Activated T-helper 17 cell treated with anti-CD3 and anti-CD28 coated beads, Interleukin-2, amount 50 U/mL, for 72 hours (primary cell): ENCODE data around the gene ST8SIA6. TPM values are rescaled to one million over a fixed set of nuclear protein-coding genes. Genes with fewer than 3 reads are reported as not detected.

Experiments
- ATAC-seq: fragments of 150-1000 bp; cut with Tn5 transposase; replicated peaks from 2 replicates; pipeline ENCODE4 v1.10.0; 2021; ENCODE audit warnings: mild to moderate bottlenecking, moderate library complexity
- H3K27ac Mint-ChIP-seq: one replicate; pipeline ENCODE4 v1.8.0; 2022; ENCODE audit warnings: mixed read lengths
- H3K27me3 Mint-ChIP-seq: one replicate; pipeline ENCODE4 v1.8.0; 2022; ENCODE audit warnings: mixed read lengths
- H3K36me3 Mint-ChIP-seq: one replicate; pipeline ENCODE4 v1.8.0; 2022; ENCODE audit warnings: low read depth, mild to moderate bottlenecking, mixed read lengths
- H3K4me1 Mint-ChIP-seq: one replicate; pipeline ENCODE4 v1.8.0; 2022; ENCODE audit warnings: mixed read lengths
- H3K4me3 Mint-ChIP-seq: one replicate; pipeline ENCODE4 v1.8.0; 2022; ENCODE audit warnings: mild to moderate bottlenecking, mixed read lengths
- H3K9me3 Mint-ChIP-seq: one replicate; pipeline ENCODE4 v1.8.0; 2022; ENCODE audit warnings: mixed read lengths
- total RNA-seq, 2 donors: library from RNA; stranded (reverse); gene quantifications; one replicate each; pipeline ENCODE4 v1.2.3, GENCODE V29; 2022

ST8SIA6 gene
- total RNA-seq, 2 donors from 2014 or later = 0.84 TPM; not detected in 1

DNA sequence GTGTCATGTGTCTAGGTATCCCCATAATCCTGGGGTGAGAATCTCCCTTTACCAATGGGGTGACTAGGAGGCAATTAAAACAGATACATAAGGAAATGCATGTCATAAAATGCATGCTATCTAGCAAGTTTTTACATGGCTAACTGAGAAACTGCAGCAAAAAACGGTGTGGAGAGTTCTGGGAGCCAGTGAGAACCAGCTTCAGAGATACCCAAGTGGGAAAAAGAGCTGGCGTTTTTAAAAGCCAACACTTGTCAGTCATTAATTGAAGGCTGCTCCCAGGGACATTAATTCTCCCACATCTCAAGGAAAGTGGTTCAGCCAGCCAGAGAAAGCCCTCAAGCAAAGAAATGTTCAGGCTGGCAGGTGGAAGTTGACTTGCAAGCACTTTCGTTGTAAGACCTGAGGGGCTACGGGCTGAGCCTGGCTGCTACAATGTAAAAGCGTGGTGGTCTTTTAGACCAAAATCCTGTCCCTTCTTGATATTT, 28.1 kb downstream of the ST8SIA6 start:
- ATAC-seq = no peak
- Mint-ChIP-seq H3K27me3 (no peaks in the 10 kb centered on the region), H3K27ac (no peak overlapping the region), H3K36me3 (no peaks in the 10 kb centered on the region), H3K4me1 (peaks cover 50% of the 10 kb centered on the region), H3K9me3 (no peaks in the 10 kb centered on the region), H3K4me3 (peak overlapping the region; percentile 36)

DNA sequence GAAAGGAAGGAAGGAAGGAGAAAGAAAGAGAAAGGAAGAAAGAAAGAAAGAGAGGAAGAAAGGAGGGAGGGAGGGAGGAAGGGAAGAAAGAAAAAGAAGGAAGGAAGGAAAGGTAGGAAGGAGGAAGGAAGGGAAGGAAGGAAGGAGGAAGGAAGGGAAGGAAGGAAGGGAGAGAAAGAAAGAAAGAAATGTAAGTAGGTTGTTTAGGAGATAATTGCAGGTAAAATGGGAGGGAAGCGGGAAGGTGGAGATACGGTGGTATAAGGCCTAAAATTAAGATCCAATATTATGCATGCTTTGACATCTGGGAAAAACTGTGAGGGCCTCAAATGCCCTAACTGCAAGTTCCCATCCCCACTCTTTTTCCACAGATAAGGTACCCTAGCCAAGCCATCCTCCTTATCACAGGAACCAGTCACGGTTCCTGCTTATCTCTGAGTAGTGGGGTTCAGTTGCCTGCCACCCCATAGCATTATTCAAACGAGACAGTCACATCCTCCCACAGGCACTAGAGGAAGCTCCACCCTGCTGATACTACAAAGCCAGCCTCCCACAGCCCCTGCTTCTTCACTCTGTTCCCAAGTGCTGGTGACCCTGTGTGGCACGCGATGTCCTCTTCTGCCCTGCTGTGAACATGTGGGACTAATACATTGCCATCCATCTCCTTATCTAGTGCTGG, 28.7 kb downstream of the ST8SIA6 start:
- H3K4me3 Mint-ChIP-seq = peak overlapping the region; percentile 36
- H3K9me3 Mint-ChIP-seq = no peaks in the 10 kb centered on the region
- ATAC-seq = peak; percentile 66
- H3K36me3 Mint-ChIP-seq = no peaks in the 10 kb centered on the region
- peaks cover 48% of the 10 kb centered on the region for H3K4me1 Mint-ChIP-seq
- H3K27me3 Mint-ChIP-seq = no peaks in the 10 kb centered on the region
- peak overlapping the region; percentile 83 for H3K27ac Mint-ChIP-seq

DNA sequence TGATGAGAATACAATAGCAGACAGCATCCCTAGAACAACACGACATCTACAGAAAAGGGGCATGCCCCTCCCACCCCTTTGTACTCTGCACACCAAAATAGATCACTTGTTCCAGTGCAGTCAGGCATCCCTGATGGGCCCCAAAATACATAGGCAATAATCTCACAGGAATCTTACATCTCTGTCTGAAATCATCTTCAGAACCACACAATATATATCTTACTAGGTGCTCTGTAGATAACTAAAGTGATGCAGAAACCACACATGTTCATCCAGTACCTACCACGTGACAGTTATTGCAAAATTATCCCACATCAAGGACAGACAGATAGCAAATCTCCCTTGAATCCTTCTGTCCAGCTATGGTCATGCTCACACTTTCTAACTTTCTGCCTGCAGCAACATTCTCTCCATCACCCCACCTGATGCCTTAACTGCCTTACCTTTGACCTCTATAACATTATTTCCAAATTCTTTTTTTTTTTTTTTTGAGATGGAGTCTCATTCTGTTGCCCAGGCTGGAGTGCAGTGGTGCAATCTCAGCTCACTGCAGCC, 30.7 kb downstream of the ST8SIA6 start:
- no peaks in the 10 kb centered on the region for H3K36me3 Mint-ChIP-seq
- H3K27ac Mint-ChIP-seq = no peak overlapping the region
- H3K4me3 Mint-ChIP-seq = no peak overlapping the region
- no peaks in the 10 kb centered on the region for H3K27me3 Mint-ChIP-seq
- no peaks in the 10 kb centered on the region for H3K9me3 Mint-ChIP-seq
- ATAC-seq = no peak
- H3K4me1 Mint-ChIP-seq = peaks cover 35% of the 10 kb centered on the region

DNA sequence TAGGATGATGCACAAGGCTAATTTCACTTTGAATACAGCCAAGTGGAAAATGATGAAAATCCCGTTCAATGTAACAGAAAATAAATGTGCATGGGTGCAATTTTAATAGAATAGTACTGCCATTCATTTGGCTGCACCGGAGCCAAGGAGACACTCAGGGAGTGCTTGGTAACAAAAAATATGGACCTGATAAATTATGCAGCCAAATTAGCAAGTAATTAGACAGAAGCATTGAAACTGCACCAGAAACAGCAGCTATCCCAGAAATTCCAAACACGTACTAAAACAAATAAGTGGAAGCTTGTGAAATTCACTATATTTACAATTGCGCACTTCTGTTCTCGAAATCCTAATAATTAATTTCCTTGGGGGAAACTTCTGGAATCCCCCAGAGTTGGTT, 31.5 kb downstream of the ST8SIA6 start:
- peaks cover 29% of the 10 kb centered on the region for H3K4me1 Mint-ChIP-seq
- no peak for ATAC-seq

GRCh38 chr10:17418249-17418648, 36.1 kb downstream of the ST8SIA6 start:
- Mint-ChIP-seq H3K27me3 (no peaks in the 10 kb centered on the region), H3K4me1 (peaks cover 6% of the 10 kb centered on the region), H3K27ac (no peak overlapping the region), H3K9me3 (no peaks in the 10 kb centered on the region), H3K36me3 (no peaks in the 10 kb centered on the region), H3K4me3 (no peak overlapping the region)
- no peak for ATAC-seq

More for the DNA sequence above, 31.5 kb downstream of the ST8SIA6 start:
- Mint-ChIP-seq H3K4me3 (no peak overlapping the region), H3K27me3 (no peaks in the 10 kb centered on the region), H3K9me3 (no peaks in the 10 kb centered on the region), H3K27ac (no peak overlapping the region), H3K36me3 (no peaks in the 10 kb centered on the region)

DNA sequence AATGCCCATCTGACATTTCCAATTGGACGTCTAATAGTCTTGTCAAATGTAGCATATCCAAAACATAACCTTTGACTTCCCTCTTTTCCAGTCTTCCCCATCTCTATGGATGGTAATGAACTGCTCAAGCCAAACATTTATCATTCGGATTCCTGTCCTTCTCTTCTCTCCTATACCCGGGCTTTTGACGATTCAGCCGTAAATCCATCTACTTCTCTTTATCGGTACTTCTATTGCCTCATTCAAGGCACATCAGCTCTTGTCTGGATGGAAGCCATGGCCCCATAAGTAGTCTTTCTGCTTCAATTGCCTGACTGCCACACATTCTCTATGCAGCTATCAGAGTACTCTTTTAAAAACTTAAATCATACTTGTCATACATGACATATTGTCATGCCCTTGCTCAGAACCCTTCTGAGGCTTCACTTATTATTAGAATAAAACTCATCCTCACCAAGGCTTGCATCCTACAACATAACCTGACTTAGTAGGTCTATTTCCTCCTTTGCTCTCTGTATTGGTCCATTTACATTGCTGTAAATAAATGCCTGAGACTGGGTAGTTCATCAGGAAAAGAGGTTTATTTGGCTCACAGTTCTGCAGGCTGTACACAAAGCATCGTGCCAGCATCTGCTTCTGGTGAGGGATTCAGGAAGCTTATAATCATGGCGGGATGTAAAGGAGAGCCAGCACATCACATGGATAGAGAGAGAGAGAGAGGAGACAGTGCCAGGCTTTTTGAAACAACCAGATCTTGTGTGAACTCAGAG, 37.8 kb downstream of the ST8SIA6 start:
- Mint-ChIP-seq H3K27ac (no peak overlapping the region), H3K9me3 (no peaks in the 10 kb centered on the region), H3K4me3 (no peak overlapping the region), H3K4me1 (peaks cover 5% of the 10 kb centered on the region), H3K36me3 (no peaks in the 10 kb centered on the region), H3K27me3 (no peaks in the 10 kb centered on the region)
- ATAC-seq = no peak

DNA sequence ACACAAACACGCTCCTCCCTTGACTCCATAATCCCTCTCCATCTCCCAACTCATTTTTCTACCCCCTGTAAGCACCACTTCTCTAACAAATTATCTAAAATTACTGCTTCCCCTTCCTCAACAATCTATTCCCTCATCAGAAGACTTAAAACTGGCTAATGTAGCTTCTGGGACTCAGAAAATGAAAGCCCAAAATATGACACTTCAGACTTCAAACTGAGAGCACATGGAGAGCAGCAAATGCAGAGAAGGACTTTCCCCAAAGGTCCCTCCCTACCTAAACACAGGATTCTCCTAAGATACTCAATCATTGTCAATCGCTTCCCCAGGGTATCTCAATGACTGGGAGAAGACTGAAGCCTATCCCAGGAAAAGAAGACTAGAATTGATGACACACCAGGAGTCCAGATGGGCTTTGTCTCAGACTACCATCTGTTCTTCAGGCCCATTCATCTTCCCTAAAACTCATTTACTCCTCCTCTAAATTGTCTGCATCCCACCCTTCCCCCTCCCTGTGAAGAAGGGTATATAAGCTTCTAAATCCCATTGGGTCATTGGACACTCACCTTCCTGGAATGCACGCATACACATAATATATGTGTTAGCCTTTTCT, 39.2 kb downstream of the ST8SIA6 start:
- H3K9me3 Mint-ChIP-seq = no peaks in the 10 kb centered on the region
- no peaks in the 10 kb centered on the region for H3K36me3 Mint-ChIP-seq
- peaks cover 5% of the 10 kb centered on the region for H3K4me1 Mint-ChIP-seq
- H3K27me3 Mint-ChIP-seq = no peaks in the 10 kb centered on the region
- no peak overlapping the region for H3K27ac Mint-ChIP-seq
- ATAC-seq = no peak
- no peak overlapping the region for H3K4me3 Mint-ChIP-seq

DNA sequence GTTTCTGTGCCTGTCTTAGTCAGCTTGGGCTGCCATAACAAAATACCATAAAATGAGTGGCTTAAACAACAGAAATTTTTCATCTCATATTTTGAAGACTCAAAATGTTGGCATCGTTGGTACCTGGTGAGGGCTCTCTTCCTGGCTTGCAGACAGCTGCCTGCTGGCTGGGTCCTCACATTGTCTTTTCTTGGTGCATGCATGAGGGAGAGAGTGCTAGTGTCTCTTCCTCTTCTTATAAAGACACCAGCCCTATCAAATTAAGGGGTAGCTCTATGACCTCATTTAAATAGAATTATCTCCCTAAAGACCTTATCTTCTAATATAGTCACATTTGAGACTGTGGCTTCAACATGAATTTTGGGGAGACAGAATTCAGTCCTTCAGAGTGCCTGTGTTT, 39.9 kb downstream of the ST8SIA6 start:
- no peak for ATAC-seq
- Mint-ChIP-seq H3K4me3 (no peak overlapping the region), H3K4me1 (peaks cover 5% of the 10 kb centered on the region), H3K27me3 (no peaks in the 10 kb centered on the region), H3K9me3 (no peaks in the 10 kb centered on the region), H3K27ac (no peak overlapping the region), H3K36me3 (no peaks in the 10 kb centered on the region)

- no peaks in the 10 kb centered on the region for H3K27me3 Mint-ChIP-seq
- ATAC-seq = no peak
- no peaks in the 10 kb centered on the region for H3K9me3 Mint-ChIP-seq
- H3K4me1 Mint-ChIP-seq = peaks cover 10% of the 10 kb centered on the region
- H3K27ac Mint-ChIP-seq = no peak overlapping the region
- H3K36me3 Mint-ChIP-seq = no peaks in the 10 kb centered on the region
- no peak overlapping the region for H3K4me3 Mint-ChIP-seq
Measured at GRCh38 chr10:17413876-17414275, 40.5 kb downstream of the ST8SIA6 start.

DNA sequence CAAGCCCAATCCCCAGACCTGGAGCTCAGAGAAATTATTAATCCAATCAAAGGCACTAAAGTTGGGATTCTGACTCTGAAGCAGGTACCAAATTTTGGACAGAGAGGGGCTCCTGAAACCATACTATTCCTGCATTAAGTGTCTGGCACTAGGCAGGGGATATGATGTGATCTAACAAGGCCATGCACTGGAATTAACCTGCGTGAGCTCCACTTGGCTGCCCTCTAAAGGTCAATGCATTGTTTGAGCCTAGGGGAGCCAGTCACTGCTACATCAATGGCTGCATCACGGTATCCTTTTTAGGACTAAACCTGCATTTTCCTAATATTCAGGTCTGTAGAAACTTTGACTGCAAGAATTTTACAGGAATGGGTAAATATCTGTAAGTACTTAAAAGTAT, 42.1 kb downstream of the ST8SIA6 start:
- Mint-ChIP-seq H3K36me3 (no peaks in the 10 kb centered on the region), H3K27ac (no peak overlapping the region), H3K4me1 (peaks cover 10% of the 10 kb centered on the region), H3K9me3 (no peaks in the 10 kb centered on the region), H3K27me3 (no peaks in the 10 kb centered on the region), H3K4me3 (no peak overlapping the region)
- ATAC-seq = no peak

DNA sequence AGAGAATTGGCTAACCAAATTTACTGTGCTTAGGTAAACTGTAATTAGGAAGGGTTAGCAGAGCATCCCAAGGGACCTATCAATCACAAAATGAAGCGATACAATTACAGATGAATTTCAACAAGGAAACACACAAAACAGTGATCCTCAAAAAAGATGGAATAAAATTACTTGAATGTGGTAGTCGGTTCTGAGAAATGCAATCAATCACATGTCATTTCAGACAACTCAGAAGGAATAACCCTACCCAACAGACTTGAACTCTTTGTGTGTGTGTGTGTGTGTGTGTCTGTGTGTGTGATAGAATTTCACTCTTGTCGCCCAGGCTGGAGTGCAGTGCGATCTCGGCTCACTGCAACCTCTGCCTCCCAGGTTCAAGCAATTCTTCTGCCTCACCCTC, 43.5 kb downstream of the ST8SIA6 start:
- H3K4me3 Mint-ChIP-seq = no peak overlapping the region

GRCh38 chr10:17409170-17409733, 45.1 kb downstream of the ST8SIA6 start:
- no peak for ATAC-seq
- H3K36me3 Mint-ChIP-seq = no peaks in the 10 kb centered on the region
- H3K27ac Mint-ChIP-seq = peak overlapping the region; percentile 10

More for the DNA sequence above, 43.5 kb downstream of the ST8SIA6 start:
- H3K36me3 Mint-ChIP-seq = no peaks in the 10 kb centered on the region
- no peaks in the 10 kb centered on the region for H3K9me3 Mint-ChIP-seq
- no peak for ATAC-seq
- H3K27me3 Mint-ChIP-seq = no peaks in the 10 kb centered on the region
- no peak overlapping the region for H3K27ac Mint-ChIP-seq
- peaks cover 10% of the 10 kb centered on the region for H3K4me1 Mint-ChIP-seq

DNA sequence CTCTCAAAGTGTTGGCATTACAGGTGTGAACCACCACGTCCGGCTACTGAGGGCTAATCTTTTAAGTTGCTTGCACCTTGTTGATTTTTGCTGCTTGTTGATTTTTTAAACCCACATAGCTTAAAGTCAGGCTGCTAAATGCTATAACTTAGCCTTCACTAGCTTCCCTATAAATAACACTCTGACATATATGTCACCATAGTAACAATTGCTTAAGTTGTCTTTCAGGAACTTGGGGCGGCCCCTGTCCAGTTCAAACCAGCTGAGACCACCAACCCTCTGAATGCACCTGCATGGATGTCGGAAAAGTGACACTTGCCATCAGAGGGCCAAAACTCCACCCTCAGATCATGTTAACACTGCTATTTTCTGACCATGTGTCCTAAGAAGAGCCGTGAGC, 47.3 kb downstream of the ST8SIA6 start:
- Mint-ChIP-seq H3K27ac (no peak overlapping the region), H3K4me1 (peaks cover 5% of the 10 kb centered on the region), H3K27me3 (no peaks in the 10 kb centered on the region), H3K36me3 (no peaks in the 10 kb centered on the region), H3K9me3 (no peaks in the 10 kb centered on the region), H3K4me3 (no peak overlapping the region)
- ATAC-seq = no peak

More at GRCh38 chr10:17409170-17409733, 45.1 kb downstream of the ST8SIA6 start:
- Mint-ChIP-seq H3K9me3 (no peaks in the 10 kb centered on the region), H3K4me1 (peaks cover 5% of the 10 kb centered on the region), H3K4me3 (no peak overlapping the region), H3K27me3 (no peaks in the 10 kb centered on the region)

- Mint-ChIP-seq H3K4me3 (no peak overlapping the region), H3K27ac (no peak overlapping the region)
- ATAC-seq = no peak
Measured at GRCh38 chr10:17406036-17406834, 48.2 kb downstream of the ST8SIA6 start.

More at GRCh38 chr10:17406036-17406834, 48.2 kb downstream of the ST8SIA6 start:
- H3K4me1 Mint-ChIP-seq = peaks cover 5% of the 10 kb centered on the region
- H3K9me3 Mint-ChIP-seq = no peaks in the 10 kb centered on the region
- no peaks in the 10 kb centered on the region for H3K27me3 Mint-ChIP-seq
- H3K36me3 Mint-ChIP-seq = no peaks in the 10 kb centered on the region
